ENCODE data around the gene SCN1B.

- no peak for TF ChIP-seq ZNF558 (CRISPR knock-in tag; IDR thresholded peaks at IDR 0.05; ENCODE audit: borderline replicate concordance)
- TF ChIP-seq ATM (IDR thresholded peaks at IDR 0.05; ENCODE audit: borderline replicate concordance), result no peak
- no peak for TF ChIP-seq HNRNPK (IDR thresholded peaks at IDR 0.05; ENCODE audit: low read depth, low read length, poor library complexity, severe bottlenecking)
- no peak for TF ChIP-seq ATF6 (CRISPR knock-in tag; conservative IDR thresholded peaks at IDR 0.05)
- no peak for TF ChIP-seq SRF (IDR thresholded peaks at IDR 0.05; ENCODE audit: low read depth, low read length)
- no peak for TF ChIP-seq ZNF335 (CRISPR knock-in tag; IDR thresholded peaks at IDR 0.05)
- no peak for TF ChIP-seq GTF3A (CRISPR knock-in tag; conservative IDR thresholded peaks at IDR 0.05)
- no peak for TF ChIP-seq RNF2 (conservative IDR thresholded peaks at IDR 0.05; ENCODE audit: low read depth)
- TF ChIP-seq ZBTB8A (CRISPR knock-in tag; IDR thresholded peaks at IDR 0.05; ENCODE audit: borderline replicate concordance, low read depth), result no peak
- no peak for TF ChIP-seq TCF7L2 (IDR thresholded peaks at IDR 0.05; ENCODE audit: low read depth, low read length)
- no peak for TF ChIP-seq ZFYVE20 (CRISPR knock-in tag; IDR thresholded peaks at IDR 0.05; ENCODE audit: borderline replicate concordance, low read depth)
Measured at GRCh38 chr19:34989298-34989697, 41.0 kb upstream of the SCN1B start.
